ENCODE measurements around the gene BBX. TPM values are rescaled to one million over a fixed set of nuclear protein-coding genes. Genes with fewer than 3 reads are reported as not detected.

BBX gene
- total and polyA plus RNA-seq, 2 of the 4 experiments (the other 2 are of a cell fraction), result 13.6 to 107 TPM

GRCh38 chr3:107630779-107631178 lies 108.0 kb downstream of the BBX start:
- no peak overlapping the region for H2BK20ac ChIP-seq (ENCODE audit: low read depth, low read length)
- H2BK120ac ChIP-seq (ENCODE audit: low read depth, low read length), result no peak overlapping the region
- H2AK9ac ChIP-seq (replicated peaks; ENCODE audit: low read depth, low read length, poor library complexity), result no peak overlapping the region
- no peak overlapping the region for H3K4me3 ChIP-seq (ENCODE audit: insufficient read depth, low read depth, low read length)
- H4K8ac ChIP-seq (ENCODE audit: low read depth in 2 of 2, low read length in 2 of 2), result no peak overlapping the region
- no peaks in the 10 kb centered on the region for H3K36me3 ChIP-seq (ENCODE audit: control insufficient read depth, insufficient read depth, low read length)
- no peak overlapping the region for H4K5ac ChIP-seq (ENCODE audit: low read depth, low read length)
- H2BK5ac ChIP-seq (ENCODE audit: low read depth, low read length, poor library complexity, severe bottlenecking), result no peak overlapping the region
- no peak overlapping the region for H3K14ac ChIP-seq (replicated peaks; ENCODE audit: low read depth, low read length)
- ChIA-PET CTCF (interaction anchor here (0.5 kb wide), 1 partner anchor 167 kb away, joined by 3 read pairs; no protein-coding TSS in a partner anchor), POLR2A (ENCODE audit: unreplicated experiment) (no interaction called here)
- TF ChIP-seq MAFK (IDR thresholded peaks at IDR 0.05; ENCODE audit: low read depth, low read length) (no peak), POLR2A (IDR thresholded peaks at IDR 0.05; ENCODE audit: low read depth, low read length) (no peak), SMC3 (IDR thresholded peaks at IDR 0.05; ENCODE audit: low read depth, low read length) (no peak), BHLHE40 (IDR thresholded peaks at IDR 0.05; ENCODE audit: low read depth, low read length) (no peak), RAD21 (IDR thresholded peaks at IDR 0.05; ENCODE audit: low read length) (no peak), USF2 (IDR thresholded peaks at IDR 0.05; ENCODE audit: low read depth, low read length) (no peak), CEBPB (IDR thresholded peaks at IDR 0.05; ENCODE audit: low read depth, low read length) (no peak), CHD1 (IDR thresholded peaks at IDR 0.05; ENCODE audit: low read depth, low read length) (no peak), MAZ (IDR thresholded peaks at IDR 0.05; ENCODE audit: borderline replicate concordance, low read depth, low read length) (no peak), RCOR1 (IDR thresholded peaks at IDR 0.05; ENCODE audit: insufficient replicate concordance, low read length) (no peak), ELK1 (IDR thresholded peaks at IDR 0.05; ENCODE audit: borderline replicate concordance, low read depth, low read length) (no peak), MXI1 (IDR thresholded peaks at IDR 0.05; ENCODE audit: borderline replicate concordance, low read depth, low read length) (no peak), FOS (IDR thresholded peaks at IDR 0.05; ENCODE audit: low read depth, low read length) (no peak), RFX5 (IDR thresholded peaks at IDR 0.05; ENCODE audit: low read depth, low read length) (no peak), CTCF (conservative IDR thresholded peaks at IDR 0.05; ENCODE audit: low read depth, low read length) (no peak), NFE2L2 (IDR thresholded peaks at IDR 0.05; ENCODE audit: low read depth, low read length) (no peak)
- H4K20me1 ChIP-seq (ENCODE audit: insufficient read depth, low read length), result no peaks in the 10 kb centered on the region
- H3K56ac ChIP-seq (ENCODE audit: extremely low read depth, insufficient read depth, low read length), result no peak overlapping the region
- BruUV-seq (replicated peaks), result no TSS peak
- ATAC-seq (ENCODE audit: low read depth), result no peak
- H3K9me3 ChIP-seq (ENCODE audit: control insufficient read depth, insufficient read depth, low read length), result no peaks in the 10 kb centered on the region
- dilution Hi-C loops (cut with HindIII; ENCODE audit: low sequenced_read_pairs, unreplicated experiment), result no loop called here
- H3K27ac ChIP-seq (ENCODE audit: insufficient read depth, low read length), result no peak overlapping the region
- H2AK5ac ChIP-seq (ENCODE audit: low read depth, low read length), result no peak overlapping the region
- no peak overlapping the region for H4K91ac ChIP-seq (ENCODE audit: insufficient read depth, low read depth, low read length)
- no peak overlapping the region for H3K4ac ChIP-seq (ENCODE audit: low read depth, low read length)
- intact Hi-C loops (cut with micrococcal nuclease), result no loop called here
- H3K4me1 ChIP-seq (ENCODE audit: control insufficient read depth, insufficient read depth, low read length), result no peaks in the 10 kb centered on the region
- H2BK15ac ChIP-seq (ENCODE audit: low read depth, low read length), result no peak overlapping the region
- no peaks in the 10 kb centered on the region for H3K27me3 ChIP-seq (ENCODE audit: control insufficient read depth, insufficient read depth, low read length)
- no peak overlapping the region for H3K9ac ChIP-seq (ENCODE audit: low read depth, low read length)
- in situ Hi-C loops (cut with MboI; ENCODE audit: low sequenced_read_pairs), result no loop called here
- no peak overlapping the region for H3K18ac ChIP-seq (ENCODE audit: low read depth, low read length)
- H3K4me2 ChIP-seq (ENCODE audit: low read depth, low read length), result no peak overlapping the region
- no peak overlapping the region for H2AFZ ChIP-seq (replicated peaks; ENCODE audit: low read length, poor library complexity)
- no peak overlapping the region for H3K23ac ChIP-seq (ENCODE audit: low read depth, low read length)
- DNase-seq, result no peak
- peaks cover 0 to 13% of the 10 kb centered on the region in 2 experiments; a peak in 3 of 4 replicates for H3K79me1 ChIP-seq (ENCODE audit: low read depth in 1 of 2, low read length in 2 of 2)
- no peaks in the 10 kb centered on the region for H3K9me1 ChIP-seq (ENCODE audit: insufficient read depth, low read length)

Data from IMR-90 (cell line).